ENCODE results near the gene SPTLC3.

- TF ChIP-seq CTCF (IDR thresholded peaks at IDR 0.05; ENCODE audit: low read depth, low read length) (no peak), EZH2phosphoT487 (IDR thresholded peaks at IDR 0.05; ENCODE audit: low read depth) (no peak)
These were observed 12.6 kb downstream of the SPTLC3 start for GRCh38 chr20:13021205-13021970.

Measured in OCI-LY3 (cell line).